CD4-positive, alpha-beta T cell treated with Interleukin-17A for 1 hour (primary cell): ENCODE measurements around the gene TICRR.
"Not testable (repeated sequence)": the region's sequence is repeated elsewhere in the genome, so short reads cannot be mapped to it uniquely, and the experiment has no call there.

Experiments
- DNase-seq: peaks from one replicate; pipeline ENCODE4 v3.0.0-alpha.2; 2020

Gene TICRR, protein sequence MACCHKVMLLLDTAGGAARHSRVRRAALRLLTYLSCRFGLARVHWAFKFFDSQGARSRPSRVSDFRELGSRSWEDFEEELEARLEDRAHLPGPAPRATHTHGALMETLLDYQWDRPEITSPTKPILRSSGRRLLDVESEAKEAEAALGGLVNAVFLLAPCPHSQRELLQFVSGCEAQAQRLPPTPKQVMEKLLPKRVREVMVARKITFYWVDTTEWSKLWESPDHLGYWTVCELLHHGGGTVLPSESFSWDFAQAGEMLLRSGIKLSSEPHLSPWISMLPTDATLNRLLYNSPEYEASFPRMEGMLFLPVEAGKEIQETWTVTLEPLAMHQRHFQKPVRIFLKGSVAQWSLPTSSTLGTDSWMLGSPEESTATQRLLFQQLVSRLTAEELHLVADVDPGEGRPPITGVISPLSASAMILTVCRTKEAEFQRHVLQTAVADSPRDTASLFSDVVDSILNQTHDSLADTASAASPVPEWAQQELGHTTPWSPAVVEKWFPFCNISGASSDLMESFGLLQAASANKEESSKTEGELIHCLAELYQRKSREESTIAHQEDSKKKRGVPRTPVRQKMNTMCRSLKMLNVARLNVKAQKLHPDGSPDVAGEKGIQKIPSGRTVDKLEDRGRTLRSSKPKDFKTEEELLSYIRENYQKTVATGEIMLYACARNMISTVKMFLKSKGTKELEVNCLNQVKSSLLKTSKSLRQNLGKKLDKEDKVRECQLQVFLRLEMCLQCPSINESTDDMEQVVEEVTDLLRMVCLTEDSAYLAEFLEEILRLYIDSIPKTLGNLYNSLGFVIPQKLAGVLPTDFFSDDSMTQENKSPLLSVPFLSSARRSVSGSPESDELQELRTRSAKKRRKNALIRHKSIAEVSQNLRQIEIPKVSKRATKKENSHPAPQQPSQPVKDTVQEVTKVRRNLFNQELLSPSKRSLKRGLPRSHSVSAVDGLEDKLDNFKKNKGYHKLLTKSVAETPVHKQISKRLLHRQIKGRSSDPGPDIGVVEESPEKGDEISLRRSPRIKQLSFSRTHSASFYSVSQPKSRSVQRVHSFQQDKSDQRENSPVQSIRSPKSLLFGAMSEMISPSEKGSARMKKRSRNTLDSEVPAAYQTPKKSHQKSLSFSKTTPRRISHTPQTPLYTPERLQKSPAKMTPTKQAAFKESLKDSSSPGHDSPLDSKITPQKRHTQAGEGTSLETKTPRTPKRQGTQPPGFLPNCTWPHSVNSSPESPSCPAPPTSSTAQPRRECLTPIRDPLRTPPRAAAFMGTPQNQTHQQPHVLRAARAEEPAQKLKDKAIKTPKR (N-terminal part only)

DNA sequence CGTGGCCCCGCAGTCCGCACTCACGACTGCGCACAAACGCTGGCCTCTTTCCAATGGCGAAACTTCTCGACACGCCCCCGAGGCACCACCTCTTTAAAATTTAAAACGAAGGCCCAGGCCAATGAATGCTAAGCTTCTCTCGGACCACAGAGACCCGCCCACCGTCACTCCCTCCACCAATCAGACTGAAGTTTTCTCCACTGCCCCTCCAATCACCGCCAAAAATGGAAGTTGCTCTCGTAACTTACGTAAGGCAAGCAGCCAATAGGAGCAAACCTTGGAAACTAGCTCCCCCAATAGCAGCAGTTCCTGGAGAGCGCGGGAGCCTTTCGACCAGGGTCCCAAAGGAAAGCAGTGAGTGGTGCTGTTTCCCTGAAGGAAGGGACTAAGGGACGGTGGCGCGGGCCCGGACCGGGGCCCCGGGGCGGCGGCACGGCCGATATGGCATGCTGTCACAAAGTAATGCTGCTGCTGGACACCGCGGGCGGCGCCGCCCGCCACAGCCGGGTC is at the start of gene TICRR:
TSS of gene TICRR (plus strand) at position 324 of the 510 bp plus-strand sequence. CDS start at position 442, 118 bp downstream.
- DNase-seq, result peak; percentile 99

DNA sequence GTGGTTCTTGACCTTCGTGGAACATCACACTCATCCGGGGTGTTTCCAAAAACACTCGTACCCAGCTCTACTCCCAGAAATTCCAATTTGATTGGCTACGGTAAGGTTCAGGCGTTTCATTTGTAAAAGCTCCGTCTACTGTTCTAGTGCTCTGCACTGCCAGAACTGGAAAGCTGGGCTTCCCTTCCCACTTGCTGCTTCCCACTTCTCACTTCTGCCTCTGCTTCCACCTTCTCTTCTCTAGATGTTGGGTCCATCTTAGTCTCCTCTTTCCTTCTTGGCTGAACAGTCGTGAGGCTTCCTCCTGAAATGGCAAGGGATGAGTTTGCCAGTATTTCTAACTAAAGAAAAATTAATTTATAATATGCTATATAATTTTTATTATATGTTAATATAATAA is 49.1 kb upstream of the TICRR start:
- DNase-seq, result no peak

DNA sequence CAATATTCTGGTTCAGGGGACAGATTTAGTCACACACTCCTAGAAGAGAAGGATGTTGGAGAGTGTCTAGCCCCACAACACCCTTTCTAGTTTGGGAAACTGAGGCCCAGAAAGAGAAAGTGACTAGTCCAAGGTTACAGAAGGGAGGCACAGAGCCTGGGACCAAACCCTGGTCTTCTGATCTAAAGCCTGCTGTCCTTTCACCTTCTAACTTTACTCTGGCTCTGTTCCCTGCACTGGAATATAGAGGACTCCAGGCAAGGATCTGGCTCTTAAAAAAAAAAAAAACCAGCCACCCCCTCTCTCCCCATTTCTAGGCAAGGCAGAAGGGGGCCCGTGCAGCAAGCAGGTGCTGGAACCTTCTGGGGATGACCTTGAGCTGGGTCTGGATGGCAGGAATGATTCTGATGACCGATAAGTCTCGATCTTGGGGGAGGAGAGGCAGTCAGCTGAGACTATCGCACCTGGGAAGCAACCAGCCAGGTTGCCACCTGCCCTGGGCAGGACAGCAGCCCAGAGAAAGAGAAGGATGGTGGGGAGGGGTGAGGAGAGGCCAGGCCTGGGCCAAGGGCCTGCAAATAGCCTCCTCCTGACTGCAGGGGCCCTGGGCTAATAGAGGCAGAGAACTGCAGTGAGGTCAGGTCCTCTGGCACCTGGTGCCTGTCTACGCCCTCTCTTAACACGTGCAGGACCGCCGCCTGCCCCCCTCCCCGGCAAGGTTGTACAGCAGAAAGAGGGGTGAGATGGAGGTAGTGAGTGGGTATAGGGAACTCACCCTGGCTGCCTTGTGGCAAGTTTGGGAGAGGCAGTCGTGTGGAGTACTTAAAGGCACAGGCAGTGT is 48.4 kb upstream of the TICRR start:
- DNase-seq, result no peak

DNA sequence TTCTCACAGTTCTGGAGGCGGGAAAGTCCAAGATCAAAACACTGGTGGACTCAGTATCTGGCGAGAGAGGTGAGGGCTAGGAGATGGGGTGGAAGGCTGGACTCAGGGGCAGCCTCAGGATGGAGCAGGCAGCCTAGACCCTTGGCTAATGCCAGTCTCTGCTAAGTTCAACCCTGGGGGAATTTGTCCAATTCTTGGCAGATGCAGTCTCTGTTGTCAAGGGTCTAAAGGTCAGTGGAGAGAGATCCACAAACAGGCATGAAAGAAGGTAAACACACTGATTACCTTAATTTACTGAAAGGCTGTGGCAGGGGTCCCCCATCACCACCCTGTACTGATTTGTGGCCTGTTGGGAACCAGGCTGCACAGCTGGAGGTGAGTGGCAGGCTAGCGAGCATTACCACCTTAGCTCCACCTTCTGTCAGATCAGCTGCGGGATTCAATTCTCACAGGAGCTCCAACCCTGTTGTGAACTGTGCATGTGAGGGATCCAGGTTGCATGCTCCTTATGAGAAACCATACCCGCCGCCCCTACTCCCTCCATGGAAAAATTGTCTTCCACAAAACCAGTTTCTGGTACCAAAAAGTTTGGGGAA is 46.4 kb upstream of the TICRR start:
- no peak for DNase-seq

DNA sequence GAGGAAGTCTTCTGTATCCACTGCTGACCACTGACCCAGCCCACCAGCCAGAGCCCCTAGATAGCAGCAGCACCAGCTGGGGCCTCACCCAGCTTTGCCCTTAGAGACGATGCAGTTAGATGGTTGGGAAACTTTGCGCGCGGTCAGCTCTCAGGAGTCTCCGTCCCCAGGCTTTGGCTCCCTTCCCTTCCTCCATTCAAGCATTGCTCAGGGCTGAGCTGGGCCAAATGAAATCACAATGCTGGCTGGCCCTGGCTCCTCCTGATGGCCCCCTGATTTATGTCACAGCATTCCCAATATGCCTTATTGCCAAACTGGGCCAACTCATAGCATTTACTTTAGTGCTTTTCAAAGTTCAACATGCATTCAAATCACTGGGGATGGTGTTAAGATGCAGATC is 44.3 kb upstream of the TICRR start:
- DNase-seq, result no peak

DNA sequence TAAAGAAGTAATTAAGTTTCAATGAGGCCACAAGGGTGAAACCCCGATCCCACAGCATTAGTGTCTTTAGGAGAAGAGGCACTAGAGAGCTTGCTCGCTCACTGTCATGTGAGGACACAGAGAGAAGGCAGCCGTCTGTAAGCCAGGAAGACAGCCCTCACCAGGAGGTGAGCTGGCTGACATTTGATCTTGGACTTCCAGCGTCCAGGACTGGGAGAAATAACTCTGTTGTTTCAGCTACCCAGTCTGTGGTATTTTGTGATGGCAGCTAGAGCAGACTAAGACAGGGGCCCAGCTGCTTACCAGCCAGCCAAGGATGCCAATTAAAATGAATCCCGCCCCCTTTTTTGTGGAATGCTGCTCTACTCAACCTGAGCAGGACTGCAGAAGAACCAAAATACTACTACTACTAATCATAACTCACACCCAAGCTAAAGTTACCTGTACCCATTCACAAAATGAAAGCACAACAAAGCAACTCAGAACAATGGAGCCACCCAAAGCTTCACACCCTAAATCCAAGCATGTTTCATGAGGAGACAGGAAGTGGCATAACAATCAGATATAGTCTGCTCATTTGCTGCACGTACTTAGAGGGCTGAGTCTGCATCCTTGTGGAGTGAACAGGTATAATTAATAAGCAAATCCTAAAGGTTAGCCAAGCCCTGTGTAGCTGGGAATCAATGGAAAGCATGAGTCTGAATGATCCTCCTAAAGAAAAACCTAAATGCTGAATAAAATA is 43.3 kb upstream of the TICRR start:
- DNase-seq, result no peak

DNA sequence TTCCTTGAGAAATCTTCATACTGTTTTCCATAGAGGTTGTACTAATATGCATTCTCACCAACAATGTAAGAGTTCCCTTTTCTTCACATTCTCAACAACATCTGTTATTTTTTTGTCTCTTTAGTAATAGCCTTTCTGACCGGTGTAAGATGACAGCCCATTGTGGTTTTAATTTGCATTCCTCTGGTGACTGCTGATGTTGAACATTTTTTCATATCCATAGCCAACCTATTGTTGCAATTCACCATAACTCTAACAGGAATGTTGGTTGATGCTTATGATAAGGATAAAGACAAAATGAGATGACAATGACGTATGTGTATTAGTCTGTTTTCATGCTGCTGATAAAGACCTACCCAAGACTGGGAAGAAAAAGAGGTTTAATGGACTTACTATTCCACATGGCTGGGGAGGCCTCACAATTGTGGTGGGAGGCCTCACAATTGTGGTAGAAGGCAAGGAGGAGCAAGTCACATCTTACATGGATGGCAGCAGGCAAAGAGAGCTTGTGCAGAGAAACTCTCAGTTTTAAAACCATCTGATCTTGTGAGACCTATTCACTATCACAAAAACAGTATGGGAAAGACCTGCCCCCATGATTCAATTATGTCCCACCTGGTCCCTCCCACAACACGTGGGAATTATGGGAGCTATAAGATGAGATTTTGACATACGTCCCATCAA is 41.3 kb upstream of the TICRR start:
- no peak for DNase-seq

DNA sequence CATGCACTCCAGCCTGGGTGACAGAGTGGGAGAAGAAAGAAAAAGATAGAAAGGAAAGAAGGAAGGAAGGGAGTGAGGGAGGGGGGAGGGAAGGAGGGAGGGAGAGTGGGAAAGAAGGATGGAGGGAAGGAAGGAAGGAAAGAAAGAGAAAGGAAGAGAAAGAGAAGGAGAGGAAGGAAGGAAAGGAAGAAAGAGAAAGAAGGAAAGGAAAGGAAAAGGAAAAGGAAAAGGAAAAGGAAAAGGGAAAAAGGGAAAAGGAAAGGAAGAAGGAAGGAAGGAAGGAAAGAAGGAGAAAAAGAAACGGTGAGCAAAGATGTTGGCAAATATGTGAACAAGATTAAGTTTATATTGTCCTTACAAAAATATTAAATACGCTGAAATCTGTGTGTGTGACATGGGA is 36.2 kb upstream of the TICRR start:
- no peak for DNase-seq

DNA sequence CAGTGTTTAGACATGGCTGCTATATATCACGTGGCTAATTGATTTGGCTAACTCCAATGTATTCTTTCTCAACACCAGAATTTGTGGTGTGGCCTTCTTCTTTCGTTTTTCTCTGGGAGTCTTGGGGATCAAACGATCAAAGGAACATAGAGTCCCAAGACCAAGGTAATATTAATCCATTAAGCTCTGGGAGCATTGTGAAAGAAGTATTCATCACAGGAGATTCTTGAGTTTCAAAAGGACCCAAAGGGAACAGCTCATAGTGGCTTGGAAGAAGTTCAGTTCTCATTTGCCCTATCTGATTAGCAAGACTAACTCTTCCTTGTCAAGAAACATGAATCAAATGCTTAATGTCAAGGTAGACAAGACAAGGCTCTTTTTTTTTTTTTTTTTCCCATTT is 32.9 kb upstream of the TICRR start:
- no peak for DNase-seq

DNA sequence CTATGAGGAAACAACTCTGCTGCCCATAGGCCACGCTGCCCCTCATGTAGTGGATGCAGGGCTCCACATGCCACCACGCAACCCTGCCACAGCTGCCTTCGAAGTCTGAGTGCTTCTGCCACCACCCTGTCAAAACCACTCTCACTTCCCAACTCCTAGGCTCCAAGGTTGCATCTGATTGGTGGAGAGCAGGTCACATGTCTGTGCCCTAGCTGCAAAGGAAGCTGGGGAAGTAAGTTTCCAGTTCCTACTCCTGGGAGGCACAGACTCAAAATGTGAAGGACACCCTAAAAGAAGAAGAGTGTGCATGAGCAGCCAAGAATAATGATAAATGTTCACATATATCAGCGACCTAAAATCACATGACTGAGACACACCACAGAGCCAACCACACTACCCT is 31.9 kb upstream of the TICRR start:
- DNase-seq, result no peak

DNA sequence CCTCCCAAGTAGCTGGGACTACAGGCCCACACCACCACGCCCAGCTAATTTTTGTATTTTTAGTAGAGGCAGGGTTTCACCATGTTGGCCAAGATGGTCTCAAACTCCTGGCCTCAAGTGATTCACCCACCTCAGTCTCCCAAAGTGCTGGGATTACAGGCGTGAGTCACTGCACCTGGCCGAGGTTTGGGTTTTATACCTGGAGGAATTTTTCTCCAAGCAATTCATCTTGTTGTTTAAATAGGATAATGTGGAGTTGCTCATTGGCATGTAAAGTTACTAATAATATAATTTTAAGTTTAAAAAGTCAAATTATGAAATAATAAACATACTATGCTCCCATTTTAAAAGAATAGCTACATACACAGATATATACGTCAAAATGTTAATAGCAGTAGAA is 26.1 kb upstream of the TICRR start:
- DNase-seq, result not testable (repeated sequence)

DNA sequence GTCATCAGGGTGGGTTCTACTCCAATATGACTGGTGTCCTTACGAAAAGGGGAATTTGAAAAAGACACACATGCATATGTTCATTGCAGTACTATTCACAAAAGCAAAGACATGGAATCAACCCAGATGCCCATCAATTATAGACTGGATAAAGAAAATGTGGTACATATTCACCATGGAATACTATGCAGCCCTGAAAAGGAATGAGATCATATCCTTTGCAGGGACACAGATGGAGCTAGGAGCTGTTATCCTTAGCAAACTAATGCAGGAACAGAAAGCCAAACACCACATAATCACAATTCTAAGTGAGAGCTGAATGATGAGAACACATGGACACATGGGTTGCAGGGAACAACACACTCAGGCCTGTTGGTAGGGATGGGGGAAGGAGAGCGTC is 24.8 kb upstream of the TICRR start:
- no peak for DNase-seq

DNA sequence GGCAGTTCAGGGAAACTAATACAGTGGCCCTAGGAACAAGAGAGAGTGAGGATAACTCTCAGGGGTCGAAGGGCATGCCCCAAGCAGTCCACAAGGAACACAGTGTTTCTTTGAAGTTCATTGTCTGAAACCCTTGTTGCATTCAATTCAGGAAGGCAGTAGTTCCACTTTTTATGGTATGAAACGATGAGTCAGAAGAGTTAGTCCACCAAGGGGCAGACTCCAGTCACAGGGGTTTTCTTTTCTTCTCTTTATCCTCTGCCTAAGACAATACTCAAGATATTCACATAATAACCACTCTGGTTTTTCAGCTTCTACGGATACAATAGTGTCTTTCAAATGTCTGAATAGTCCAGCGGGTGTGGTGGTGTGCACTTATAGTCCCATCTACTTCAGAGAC is 23.7 kb upstream of the TICRR start:
- DNase-seq, result no peak

DNA sequence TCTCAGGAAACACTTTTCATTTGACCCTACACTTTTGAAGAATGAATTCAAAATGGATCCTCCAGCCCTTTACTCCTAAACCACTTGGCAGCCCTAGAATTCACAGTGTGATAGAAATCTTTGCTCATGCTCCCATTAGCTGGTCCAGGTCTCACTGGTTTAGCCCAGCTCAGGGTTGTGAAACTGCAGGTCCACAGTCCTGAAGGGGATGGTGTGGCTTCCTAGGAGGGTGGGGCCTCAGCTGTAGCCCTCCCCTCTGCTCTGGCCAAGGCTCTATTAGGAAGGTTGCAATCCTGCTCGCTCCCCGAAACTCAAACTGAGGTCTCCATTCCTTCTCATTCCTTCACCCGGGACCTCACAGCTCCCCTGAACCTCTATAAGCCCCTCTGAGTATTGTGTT is 21.6 kb upstream of the TICRR start:
- DNase-seq, result no peak

DNA sequence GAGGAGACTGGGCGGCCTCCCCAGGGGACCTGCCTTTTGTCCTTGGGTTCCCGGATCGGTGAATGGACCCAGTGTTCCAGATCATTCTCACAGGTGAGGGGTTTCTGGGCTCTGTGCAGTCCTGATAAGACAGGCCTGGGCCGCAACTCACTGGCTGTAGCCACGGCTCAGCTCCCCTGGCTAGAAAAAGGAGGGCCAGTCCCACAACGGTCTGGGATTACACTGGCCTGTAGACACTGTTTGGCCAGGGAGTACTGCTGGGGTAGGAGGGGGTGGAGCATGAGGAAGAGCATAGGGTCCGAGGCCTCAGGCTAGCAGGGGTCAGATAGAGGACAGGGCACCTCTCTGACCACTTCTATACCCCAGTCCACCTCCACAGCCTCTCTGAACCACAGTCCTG is 21.0 kb upstream of the TICRR start:
- DNase-seq, result no peak

DNA sequence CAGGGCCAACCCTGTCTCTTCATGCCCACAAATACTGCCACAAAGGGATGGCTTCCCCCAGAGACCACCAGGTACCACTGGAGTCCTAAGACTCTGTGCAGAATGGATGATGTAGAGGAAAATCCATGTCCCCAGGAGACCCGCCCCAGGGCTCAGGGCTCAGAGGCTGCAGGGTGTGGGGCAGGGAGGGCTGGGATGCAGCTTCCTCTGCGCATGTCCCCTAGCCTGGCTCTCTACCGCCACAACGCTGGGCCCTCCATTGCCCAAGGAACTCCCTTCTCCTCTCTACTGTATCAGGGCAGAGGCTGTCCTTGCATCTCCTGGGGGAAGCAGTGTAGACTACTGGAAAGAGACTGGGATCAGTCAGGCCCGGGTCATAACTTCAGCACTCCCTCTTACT is 19.5 kb upstream of the TICRR start:
- DNase-seq, result no peak

DNA sequence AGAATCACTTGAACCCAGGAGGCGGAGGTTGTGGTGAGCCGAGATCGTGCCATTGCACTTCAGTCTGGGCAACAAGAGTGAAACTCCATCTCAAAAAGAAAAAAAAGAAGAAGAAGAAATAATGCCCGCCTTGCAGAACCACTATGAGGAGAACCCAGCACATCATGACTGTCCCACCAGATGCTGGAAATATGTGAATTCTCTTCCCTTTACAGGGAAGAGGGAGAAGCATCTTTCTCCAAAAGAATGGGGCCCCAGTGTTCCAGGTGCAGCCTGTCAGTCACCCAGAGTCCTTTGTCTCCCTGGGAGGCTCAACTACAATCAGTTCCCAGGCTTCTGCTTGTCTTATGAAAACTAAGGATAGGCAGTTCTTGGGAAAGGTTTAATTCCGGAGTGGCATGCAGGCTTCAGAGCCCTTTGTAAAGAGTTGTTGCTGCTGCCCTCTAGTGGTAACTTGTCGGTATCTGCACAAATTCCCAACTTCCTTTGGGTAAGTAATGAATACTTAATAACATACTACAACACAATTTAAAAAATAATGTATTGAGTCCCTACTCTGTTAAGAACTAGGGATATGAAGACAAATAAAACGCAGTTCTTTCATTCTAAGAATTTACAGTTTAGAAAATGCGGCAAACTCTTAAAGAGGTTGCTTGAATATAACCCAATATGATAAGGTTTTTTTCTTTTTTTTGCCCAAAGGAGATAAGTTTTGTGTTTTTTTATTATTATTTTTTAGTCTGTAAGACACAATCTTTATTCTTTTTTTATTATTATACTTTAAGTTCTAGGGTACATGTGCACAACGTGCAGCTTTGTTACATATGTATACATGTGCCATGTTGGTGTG is 18.6 kb upstream of the TICRR start:
- DNase-seq, result peak; percentile 47

DNA sequence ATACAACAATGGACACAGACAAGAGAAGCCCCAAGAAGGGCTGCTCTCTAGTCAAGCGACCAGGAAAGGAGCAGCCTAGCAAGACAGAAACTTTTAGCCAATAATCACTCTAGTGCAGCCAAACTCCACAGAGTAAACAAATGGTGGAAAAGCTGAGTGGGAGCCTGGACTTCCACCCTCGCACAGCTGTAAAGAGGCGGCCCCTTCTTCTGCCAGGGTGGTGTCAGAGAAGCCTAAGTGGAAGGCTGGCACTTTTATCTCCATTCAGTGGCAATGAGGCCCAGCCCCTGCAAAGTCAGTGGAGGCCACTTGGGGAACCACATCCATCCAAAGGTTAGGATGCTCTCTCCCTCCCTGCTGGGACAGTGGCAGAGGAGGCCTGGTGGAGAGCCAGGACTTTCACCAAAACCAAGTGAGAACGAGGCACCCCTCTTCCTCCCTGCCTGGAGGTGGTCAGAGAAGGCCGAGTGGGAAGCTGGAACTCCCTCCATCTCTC is 15.5 kb upstream of the TICRR start:
- DNase-seq, result no peak

DNA sequence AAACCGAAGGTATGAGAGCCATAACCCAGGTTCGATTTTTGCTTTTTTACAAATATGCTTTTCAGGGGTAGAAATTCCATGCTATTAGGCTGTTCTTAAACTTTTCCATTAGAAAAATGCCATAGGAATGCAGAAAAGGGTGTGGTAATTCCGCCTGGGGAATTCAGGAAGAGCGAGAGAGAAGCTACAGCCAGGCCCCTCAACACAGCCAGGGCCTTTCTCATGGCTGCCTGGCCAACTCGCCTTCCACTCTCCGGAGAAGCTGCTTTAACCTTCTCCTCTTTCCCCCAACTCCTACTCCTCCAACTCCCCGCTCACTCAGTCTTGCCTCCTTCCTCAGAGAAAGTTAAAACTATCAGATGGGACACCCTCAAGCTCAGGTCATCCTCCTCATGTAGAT is 9.1 kb upstream of the TICRR start:
- no peak for DNase-seq
